Stimulated activated CD8-positive, alpha-beta memory T cell treated with anti-CD3 and anti-CD28 coated beads, Interleukin-7, amount 100 ng/mL, for 4 hours (primary cell): ENCODE results near the gene ZFPM1.

ENCODE experiments used
- DNase-seq, 2 donors: peaks; one replicate each; pipeline ENCODE4 v3.0.0-alpha.2; 2020; ENCODE audit warnings: low read depth in 2 of 2

ZFPM1 gene

DNA sequence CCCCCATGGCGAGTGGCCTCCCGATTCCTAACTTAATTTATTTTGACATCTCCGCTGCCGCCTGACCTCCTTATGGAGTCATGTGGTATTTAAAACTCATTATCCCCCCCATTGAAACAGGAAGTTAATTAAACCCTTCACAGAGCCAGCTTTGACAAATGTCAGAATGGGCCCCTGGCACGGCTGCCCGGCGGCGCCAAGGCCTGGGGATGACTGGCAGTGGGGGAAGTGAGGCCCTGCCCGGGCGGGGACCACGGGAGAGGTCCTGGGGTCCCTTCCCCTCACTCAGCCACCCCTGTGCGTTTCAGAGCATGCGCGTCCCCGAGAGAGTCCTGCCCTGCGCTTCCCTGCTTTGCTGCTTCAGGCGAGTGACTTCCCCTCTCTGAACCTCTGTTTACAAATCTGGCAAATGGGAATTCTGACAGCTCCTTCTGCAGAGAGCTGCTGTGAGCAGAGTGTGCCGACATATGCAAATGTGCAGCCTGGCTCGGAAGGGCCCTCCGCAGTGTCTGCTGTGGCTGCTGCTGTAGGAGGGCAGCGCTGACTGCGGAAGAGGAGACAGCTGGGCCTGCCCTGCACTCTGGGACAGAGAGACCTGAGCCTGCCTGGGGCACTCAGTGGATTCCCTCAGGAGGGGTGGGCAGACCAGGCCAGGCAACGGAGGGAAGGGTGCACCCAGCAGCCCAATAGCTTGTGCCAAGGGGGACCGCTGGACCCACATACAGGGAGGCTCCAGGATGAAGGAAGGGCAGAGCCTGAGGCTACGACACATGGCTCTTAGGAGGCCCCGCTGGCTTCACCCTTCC lies 4.4 kb upstream of the ZFPM1 start:
- no peak for DNase-seq

- DNase-seq = no peak
Measured at GRCh38 chr16:88449267-88449561, 3.9 kb upstream of the ZFPM1 start.

DNA sequence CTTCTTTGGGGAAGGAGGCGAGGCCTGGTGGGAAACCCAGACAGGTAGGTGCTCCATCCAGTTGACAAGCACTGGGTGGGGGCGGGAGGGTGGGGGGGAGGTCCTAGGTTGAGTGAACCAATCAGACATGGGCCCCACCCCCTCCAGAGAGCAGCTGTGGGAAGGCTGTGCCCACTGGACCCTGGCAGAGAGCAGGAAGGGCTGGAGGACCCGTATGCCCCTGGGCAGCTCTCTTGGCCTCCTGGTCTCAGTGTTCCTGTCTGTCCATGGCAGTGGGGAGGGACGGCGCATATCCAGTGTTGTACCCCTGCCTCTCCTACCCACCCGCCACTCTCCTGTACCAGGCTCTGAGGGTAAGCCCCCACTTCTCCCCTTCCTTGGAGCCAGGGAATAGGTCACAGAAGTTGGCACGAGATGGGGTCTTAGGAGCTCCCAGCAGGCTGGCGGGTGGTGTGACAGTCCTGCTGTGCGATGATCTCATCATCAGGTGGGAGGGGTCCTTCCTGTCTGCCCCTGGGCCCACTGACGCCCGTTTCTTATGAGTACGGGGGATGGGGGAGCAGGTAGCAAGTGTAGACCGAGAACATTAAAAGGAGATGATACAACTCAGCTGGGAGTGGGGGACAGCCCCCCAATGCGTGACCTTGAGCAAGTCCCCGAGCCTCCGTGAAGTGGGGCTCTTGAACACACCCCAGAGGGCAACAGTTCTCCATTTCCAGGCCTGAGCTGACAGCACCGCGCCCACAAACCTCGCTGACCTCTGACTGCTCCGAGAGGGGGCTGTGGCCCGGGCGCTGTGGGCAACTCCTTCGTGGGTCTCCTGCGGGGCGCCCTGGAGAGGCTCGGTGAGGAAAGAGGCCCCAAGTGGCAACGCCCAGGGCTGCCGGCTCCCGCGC lies 1.2 kb upstream of the ZFPM1 start:
- peak in 1 of 2 donors; percentile 41 for DNase-seq

GRCh38 chr16:88452482-88453216 lies 431 bp upstream of the ZFPM1 start:
- peak; percentile 91 to 99 for DNase-seq

DNA sequence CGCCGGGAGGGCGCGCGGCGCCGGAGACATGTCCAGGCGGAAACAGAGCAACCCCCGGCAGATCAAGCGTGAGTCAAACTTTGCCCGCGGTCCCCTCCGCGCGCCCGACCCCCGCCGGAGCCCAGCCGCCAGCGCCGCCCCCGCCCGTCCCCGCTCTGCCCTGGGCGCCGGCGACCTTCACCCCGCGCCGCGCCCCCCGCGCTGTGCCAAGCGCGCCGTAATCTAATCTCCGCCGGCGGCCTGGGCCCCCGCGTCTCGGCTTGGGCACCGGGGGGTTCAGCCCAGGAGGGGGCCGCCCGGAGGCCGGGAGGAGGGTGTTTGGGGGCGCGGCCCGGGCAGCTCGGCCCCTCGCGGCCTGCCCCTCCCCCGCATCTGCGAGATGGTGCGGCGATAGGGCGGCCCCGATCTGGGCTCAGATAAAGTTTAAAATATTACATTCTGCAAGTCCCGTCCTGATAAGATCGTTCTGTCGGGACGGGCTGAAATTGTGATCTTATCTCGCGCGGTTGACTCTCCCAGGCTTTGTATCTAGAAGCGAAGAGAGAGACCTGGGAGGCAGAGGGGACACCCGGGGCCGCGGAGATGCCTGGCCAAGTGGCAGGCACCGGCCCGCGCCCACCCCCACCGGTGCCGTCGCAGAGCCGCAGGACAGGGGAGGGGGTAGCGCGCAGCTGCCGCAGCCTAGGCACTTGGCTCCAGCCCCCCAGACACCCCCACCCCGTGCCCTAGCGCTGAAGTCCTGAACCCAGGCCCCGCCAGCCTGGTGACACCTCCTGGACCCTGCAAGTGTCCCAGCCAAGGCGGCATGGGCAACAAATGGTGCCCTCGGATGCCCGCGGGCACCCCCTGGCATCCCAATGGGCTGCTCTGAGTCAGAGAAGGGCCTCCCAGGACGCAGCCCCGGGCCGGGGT lies 787 bp downstream of the ZFPM1 start:
- DNase-seq = peak; percentile 14 to 49

DNA sequence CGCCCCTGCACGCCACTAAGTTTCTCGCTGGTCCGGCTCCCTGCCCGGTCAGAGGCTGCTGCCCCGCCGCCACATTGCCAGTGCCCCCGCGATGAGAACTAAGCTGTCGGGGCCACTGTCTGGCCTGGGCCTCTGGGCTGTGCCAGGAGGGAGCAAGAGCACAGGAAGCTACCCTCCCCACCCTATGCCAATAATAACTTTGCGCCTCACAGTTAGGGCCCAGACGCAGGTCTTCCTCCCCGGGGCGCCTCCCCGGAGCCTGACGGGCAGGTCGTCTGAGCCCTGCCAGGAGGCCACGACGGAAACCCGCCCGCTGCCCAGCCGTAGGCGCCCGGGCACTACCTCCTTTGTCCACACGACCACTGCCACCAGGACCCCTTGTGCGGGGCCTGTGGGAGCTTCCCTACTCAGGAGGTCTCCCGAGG lies 1.5 kb downstream of the ZFPM1 start:
- DNase-seq = peak in 1 of 2 donors; percentile 39

- DNase-seq = peak; percentile 79 to 80
Measured at GRCh38 chr16:88455610-88456355, 2.7 kb downstream of the ZFPM1 start.

DNA sequence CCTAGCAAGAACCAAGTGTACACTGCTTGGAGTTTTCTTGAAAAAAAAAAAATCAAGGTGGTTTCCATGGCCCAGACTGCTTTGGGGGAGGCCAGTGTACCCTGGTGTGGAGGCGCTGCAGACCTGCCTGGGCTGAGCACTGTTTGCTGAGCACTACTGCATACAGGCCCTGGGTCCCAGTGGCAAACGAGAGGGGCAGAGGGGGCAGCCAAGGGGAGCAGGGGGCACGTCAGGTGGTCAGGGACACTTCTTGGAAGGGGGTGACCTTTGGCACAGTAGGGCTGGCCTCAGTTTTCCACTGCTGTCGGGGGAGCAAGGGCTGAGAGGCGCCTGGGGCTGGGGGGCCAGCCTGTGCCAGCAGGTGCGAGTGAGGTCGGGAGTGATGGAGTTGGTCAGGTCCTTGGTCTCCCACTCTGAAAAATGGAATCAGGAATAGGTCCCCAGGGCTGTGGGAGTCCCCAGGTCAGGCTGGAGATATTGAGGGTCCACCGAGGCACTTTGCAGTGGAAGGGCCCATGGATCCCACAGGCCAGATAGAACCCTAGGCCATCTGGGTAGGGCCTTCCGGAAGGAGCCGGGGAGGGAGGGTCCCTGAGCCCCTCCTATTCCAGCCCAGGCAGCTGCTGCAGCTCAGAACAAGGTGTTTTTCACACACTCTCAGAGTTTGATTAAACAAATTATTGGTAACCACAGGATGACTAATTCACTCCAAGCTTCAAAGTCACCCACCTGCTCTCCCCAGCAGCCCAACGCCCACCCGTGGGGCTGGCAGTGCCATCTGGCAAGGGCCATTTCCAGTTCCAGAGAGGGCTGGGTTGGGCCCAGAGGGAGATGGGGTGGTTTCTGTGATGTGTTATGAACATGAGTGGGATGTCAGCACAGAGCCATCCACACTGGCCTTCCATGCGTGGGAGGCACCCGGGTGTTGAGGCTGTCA lies 3.5 kb downstream of the ZFPM1 start:
- peak; percentile 77 to 79 for DNase-seq

DNA sequence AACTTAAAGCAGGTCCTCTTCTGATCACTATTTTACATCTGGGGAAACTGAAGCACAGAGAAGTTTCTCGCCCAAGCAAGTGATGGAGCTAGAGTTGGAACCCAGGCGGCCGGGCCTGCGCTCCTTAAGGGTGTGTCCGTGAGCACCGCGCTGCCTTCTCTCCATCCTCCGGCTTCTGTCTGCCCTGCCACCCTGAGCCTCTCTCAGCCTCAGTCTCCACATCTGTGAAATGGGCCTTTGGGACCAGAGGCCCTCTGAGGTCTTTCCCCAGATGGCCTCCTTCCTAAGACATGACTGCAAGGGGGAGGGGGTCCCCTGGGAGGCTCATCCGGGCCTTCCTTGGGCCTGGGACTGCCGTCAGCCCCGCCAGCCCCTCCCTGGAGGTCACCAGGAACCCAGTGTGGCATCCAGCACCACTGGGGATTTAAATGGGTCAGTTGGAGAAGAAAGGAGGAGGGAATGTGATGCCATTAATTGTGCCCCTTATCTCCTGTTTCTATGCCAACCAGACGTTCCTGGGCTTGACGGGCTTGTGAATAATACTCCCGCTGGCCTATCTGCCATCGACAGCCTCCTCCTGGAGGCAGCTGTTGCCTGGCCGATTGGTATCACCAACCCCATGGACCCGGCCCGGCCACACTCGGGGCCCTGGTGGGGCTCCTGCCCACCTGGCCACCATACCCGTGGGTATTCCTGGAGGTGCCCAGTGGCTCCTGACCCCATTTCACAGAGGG lies 5.1 kb downstream of the ZFPM1 start:
- no peak for DNase-seq

GRCh38 chr16:88458773-88459235 lies 5.7 kb downstream of the ZFPM1 start:
- DNase-seq = no peak

DNA sequence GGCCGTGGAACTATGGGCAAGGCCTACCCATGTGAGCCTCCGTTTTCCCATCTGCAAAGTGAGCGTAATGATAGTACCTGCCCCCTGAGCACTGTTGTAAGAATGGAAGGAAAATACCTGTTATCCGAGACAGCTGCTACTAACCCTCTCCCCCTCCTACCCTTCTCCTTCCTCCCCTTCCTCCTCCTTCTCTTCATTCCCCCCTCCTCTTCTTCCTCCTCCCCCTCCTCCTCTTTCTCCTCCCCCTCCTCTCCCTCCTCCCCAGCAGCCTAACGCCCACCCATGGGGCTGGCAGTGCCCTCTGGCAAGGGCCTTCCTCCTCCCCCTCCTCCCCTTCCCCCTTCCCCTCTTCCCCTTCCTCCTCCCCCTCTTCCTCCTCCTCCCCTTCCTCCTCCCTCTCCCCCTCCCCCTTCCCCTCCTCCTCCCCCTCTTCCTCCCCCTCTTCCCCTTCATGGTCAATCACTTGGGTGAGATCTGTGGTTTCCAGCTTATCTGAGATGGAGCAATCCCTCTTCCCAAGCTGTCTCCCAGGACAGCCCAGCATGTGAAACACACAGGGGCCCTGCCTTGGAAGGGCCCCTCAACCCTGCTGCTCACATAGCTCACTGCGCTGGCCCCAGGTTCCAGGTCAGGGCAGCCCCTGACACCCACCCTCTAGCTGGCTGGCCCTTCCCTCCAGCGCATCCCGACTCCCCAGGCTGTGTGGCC lies 6.4 kb downstream of the ZFPM1 start:
- no peak for DNase-seq

DNA sequence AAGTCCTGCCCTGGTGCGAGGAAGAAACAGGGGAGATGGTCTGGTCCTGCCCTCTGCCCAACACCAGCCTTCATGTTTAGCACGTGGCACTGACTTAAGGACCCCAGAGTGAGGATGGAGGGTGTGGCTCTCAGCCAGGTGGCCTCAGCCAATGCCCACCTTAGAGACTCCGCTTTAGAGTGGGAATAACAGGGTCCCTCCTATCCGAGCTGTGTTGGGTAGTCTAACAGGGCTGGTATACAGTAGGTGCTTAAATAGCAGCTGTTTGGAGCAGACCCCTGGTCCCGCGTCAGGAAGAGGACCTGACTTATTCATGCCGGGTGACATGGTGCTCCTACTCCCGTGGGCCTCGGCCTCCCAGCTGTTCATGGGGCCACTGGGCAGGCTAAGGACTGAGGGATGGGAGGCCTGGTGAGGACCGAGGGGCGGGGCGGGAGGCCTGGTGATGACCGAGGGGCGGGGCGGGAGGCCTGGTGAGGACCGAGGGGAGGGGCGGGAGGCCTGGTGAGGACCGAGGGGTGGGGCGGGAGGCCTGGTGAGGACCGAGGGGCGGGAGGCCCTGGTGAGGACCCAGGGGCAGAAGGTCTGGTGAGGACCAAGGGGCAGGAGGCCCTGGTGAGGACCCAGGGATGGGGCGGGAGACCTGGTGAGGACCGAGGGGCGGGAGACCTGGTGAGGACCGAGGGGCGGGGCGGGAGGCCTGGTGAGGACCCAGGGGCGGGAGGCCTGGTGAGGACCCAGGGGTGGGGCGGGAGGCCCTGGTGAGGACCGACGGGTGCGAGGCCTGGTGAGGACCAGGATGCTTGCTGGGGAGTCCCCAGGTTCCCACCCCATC lies 7.6 kb downstream of the ZFPM1 start:
- DNase-seq = no peak

DNA sequence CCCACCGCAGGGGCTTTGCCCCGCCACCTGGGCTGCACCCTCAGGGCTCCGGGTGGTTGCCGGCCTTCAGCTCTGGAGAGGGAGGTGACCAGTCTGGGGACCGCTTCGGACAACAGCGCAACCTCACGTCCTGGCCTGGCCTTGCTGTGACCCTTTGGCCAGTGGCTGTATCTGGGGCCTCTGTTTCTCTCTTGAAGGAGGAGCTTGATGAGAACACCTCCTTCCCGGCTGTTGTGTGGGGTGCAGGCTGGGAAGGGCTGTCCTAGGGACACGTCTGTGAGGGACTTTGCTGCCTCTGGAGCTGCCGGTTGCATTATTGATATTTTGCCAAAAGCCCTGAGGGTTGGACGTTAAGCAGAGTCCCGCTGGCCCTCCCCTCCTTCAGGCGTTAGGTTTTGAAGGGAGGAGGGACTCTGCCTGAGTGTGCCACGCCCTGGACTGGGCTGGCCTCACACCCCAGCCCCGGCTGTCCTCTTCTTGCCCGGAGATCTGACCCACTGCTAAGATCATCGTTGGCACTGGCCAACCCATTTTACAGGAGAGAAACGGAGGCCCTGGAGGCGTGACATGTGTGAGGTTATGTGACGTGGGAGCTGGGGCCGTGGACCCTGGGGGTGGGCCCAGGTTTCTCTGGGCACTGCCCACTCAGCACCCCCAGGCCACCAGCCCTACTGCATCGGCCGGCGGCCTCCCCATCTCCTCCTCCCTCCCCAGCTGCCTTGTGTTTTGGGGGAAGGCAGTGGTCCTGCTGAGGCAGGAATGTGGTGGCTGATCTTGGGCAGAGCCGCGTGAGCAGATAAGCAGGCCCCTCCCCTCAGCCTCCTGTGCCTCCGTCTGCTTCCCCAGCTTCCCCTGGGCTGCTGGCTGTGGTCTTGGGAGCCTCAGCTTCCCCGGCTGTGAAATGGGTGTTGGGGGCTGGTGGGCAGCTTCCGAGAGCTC lies 8.5 kb downstream of the ZFPM1 start:
- DNase-seq = no peak

- DNase-seq = no peak
Measured at GRCh38 chr16:88462396-88462795, 9.3 kb downstream of the ZFPM1 start.

DNA sequence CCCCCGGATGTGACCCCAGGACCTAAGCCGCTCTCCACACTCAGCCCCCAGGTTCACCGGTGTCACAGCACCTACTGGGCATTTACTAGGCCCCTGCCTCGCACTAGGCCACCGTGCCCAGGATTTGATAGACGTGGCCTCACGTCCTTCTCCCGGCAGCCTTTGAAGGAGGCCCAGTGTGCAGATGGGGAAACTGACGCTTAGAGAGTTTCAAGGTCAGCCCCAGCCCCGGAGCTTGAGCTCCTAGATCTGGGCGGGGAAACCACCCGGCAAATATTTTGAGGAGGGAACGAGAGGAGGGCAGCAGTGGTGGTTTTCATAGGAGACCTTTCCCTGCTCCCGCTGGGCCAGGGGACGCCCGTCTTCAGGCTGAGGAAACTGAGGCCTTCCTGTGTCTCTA lies 10.3 kb downstream of the ZFPM1 start:
- DNase-seq = no peak
